Loucy (cell line): ENCODE measurements around the gene HSPB8.

Source experiments
- H2AFZ ChIP-seq: fragments of 200-600 bp; sonication (generic); 2 replicates; pipeline ENCODE4 v1.6.0; 2016; ENCODE audit warnings: antibody characterized with exemption, mild to moderate bottlenecking, low read length, moderate library complexity
- H3F3A ChIP-seq: fragments of 200-600 bp; 2 replicates; pipeline ENCODE4 v1.6.0; 2016; ENCODE audit warnings: antibody characterized with exemption, low read depth, mild to moderate bottlenecking
- H3K27me3 ChIP-seq: fragments of 200-600 bp; sonication (generic); 2 replicates; pipeline ENCODE4 v1.6.1; 2014; ENCODE audit warnings: low read length, mild to moderate bottlenecking; ENCODE audit not compliant: insufficient read depth, poor library complexity, severe bottlenecking
- H3K36me3 ChIP-seq: fragments of 200-600 bp; sonication (generic); 2 replicates; pipeline ENCODE4 v1.6.1; 2016; ENCODE audit warnings: low read length; ENCODE audit not compliant: insufficient read depth
- H3K4me1 ChIP-seq: fragments of 200-600 bp; sonication (generic); 2 replicates; pipeline ENCODE4 v1.5.1; 2014; ENCODE audit warnings: low read length, mild to moderate bottlenecking; ENCODE audit not compliant: insufficient read depth, poor library complexity, severe bottlenecking
- H3K4me2 ChIP-seq: fragments of 200-600 bp; sonication (generic); 2 replicates; pipeline ENCODE4 v1.6.0; 2014; ENCODE audit warnings: antibody characterized with exemption, low read length, low read depth, mild to moderate bottlenecking; ENCODE audit not compliant: poor library complexity, severe bottlenecking
- H3K4me3 ChIP-seq: fragments of 200-600 bp; sonication (generic); 2 replicates; pipeline ENCODE4 v1.5.1; 2014; ENCODE audit warnings: low read length, mild to moderate bottlenecking, mixed read lengths; ENCODE audit not compliant: poor library complexity, severe bottlenecking
- H3K79me2 ChIP-seq: fragments of 200-600 bp; sonication (generic); 2 replicates; pipeline ENCODE4 v1.6.1; 2014; ENCODE audit warnings: low read length; ENCODE audit not compliant: insufficient read depth
- H3K9ac ChIP-seq: fragments of 200-600 bp; sonication (generic); 2 replicates; pipeline ENCODE4 v1.6.0; 2014; ENCODE audit warnings: mild to moderate bottlenecking, low read depth, low read length, moderate library complexity; ENCODE audit not compliant: poor library complexity, severe bottlenecking
- H3K9me2 ChIP-seq: fragments of 200-600 bp; sonication (generic); replicated peaks from 2 replicates; pipeline ENCODE4 v1.6.1; 2016; ENCODE audit warnings: low read depth, low read length, mixed read lengths
- H3K9me3 ChIP-seq: fragments of 200-600 bp; sonication (generic); 2 replicates; pipeline ENCODE4 v1.6.1; 2014; ENCODE audit warnings: mild to moderate bottlenecking, antibody characterized with exemption, low read length, low read depth; ENCODE audit not compliant: insufficient read depth
- H4K20me1 ChIP-seq: fragments of 200-600 bp; sonication (generic); 2 replicates; pipeline ENCODE4 v1.6.0; 2014; ENCODE audit warnings: antibody characterized with exemption, low read length, mild to moderate bottlenecking; ENCODE audit not compliant: insufficient read depth, poor library complexity, severe bottlenecking
- EZH2phosphoT487 ChIP-seq: fragments of 200-600 bp; IDR thresholded peaks from 2 replicates; pipeline ENCODE4 v1.6.1; 2018; ENCODE audit warnings: antibody characterized with exemption, mild to moderate bottlenecking, moderate library complexity, borderline replicate concordance
- TF ChIP-seq, protein P1 (sequence below): fragments of 200-600 bp; sonication (generic); conservative IDR thresholded peaks from 2 replicates; pipeline ENCODE4 v1.5.1; 2014; ENCODE audit warnings: mild to moderate bottlenecking, antibody characterized with exemption, low read length

The HSPB8 gene

DNA sequence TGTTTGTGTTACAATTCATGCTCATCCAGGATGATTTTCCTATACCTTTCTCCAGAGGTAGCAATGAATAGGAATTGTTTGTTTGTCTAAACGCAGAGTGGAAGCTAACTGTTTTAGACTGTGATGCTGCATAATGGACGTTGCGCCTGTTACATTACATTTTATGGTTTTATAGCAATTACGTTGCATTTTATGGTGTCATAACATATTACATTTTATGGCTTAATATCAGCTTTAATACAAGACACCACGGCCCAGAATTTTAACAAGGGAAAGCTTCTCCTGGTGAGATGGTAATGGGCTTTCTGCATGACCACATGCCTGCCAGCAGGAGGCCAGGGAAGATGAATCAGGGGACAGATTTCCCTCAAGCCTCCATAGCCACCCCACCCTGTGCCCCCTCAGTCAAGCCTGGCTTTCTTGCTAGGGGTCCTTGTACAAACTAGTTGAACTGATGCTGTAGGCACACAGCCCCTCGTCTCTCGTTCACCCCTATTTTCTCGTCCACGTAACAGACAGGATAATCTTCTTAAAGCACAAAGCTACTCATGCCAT, 56.5 kb downstream of the HSPB8 start:
- no peaks in the 10 kb centered on the region for H3K9me2 ChIP-seq
- H3K4me3 ChIP-seq: no peak overlapping the region
- H3K4me1 ChIP-seq: no peaks in the 10 kb centered on the region
- TF ChIP-seq EZH2phosphoT487: no peak
- TF ChIP-seq, protein P1, sequence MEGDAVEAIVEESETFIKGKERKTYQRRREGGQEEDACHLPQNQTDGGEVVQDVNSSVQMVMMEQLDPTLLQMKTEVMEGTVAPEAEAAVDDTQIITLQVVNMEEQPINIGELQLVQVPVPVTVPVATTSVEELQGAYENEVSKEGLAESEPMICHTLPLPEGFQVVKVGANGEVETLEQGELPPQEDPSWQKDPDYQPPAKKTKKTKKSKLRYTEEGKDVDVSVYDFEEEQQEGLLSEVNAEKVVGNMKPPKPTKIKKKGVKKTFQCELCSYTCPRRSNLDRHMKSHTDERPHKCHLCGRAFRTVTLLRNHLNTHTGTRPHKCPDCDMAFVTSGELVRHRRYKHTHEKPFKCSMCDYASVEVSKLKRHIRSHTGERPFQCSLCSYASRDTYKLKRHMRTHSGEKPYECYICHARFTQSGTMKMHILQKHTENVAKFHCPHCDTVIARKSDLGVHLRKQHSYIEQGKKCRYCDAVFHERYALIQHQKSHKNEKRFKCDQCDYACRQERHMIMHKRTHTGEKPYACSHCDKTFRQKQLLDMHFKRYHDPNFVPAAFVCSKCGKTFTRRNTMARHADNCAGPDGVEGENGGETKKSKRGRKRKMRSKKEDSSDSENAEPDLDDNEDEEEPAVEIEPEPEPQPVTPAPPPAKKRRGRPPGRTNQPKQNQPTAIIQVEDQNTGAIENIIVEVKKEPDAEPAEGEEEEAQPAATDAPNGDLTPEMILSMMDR: no peak
- H3K9ac ChIP-seq: no peak overlapping the region
- no peaks in the 10 kb centered on the region for H3K36me3 ChIP-seq
- no peaks in the 10 kb centered on the region for H3K27me3 ChIP-seq
- H4K20me1 ChIP-seq: no peaks in the 10 kb centered on the region
- no peak overlapping the region for H3K4me2 ChIP-seq
- H3K9me3 ChIP-seq: no peaks in the 10 kb centered on the region
- no peak overlapping the region for H2AFZ ChIP-seq
- H3F3A ChIP-seq: no peaks in the 10 kb centered on the region
- H3K79me2 ChIP-seq: no peaks in the 10 kb centered on the region

DNA sequence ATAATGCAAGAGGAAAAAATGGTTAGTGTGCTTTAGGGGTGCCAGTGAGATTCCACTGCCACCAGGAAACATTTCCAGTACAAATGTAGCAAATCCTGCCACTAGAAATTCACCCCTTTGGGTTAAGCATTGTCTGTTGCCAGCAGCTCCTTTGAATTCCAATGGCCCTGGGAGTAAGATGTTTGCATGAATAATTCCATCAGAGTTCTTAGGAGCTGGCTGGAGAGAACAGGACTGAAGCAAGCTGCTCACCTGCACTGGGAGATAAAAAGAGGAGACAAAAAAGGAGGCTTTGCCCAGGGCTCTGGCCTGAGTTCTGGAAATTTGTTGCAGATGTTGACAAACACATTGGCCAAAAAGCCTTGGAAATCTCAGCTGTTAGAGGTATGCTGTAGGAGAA, 57.6 kb downstream of the HSPB8 start:
- no peaks in the 10 kb centered on the region for H3K79me2 ChIP-seq
- H3K4me2 ChIP-seq: no peak overlapping the region
- H3K9me3 ChIP-seq: no peaks in the 10 kb centered on the region
- H3F3A ChIP-seq: no peaks in the 10 kb centered on the region
- H3K9ac ChIP-seq: no peak overlapping the region
- TF ChIP-seq EZH2phosphoT487: no peak
- no peaks in the 10 kb centered on the region for H3K4me1 ChIP-seq
- H3K9me2 ChIP-seq: no peaks in the 10 kb centered on the region
- H3K4me3 ChIP-seq: no peak overlapping the region
- H3K27me3 ChIP-seq: no peaks in the 10 kb centered on the region
- no peaks in the 10 kb centered on the region for H4K20me1 ChIP-seq
- H2AFZ ChIP-seq: no peak overlapping the region
- H3K36me3 ChIP-seq: no peaks in the 10 kb centered on the region

DNA sequence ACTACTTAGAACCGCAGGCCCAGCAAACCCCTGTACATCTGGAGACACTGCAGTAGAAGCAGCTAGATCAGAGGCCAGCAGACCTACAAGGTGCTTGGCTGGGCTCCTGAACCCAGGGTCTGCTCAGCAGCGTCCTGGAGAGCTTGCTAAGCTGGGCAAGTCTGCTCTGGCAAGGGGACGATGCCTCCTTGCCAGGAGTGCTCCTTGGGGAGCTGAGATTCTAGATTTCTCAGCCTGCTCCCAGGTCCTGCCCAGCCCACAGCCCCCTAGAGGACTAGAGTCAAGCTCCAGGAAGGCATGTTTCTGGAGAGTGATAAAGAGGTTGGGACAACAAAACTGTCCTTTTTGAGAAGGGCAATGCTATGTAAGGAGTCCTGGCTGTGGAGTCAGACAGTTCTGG, 60.3 kb downstream of the HSPB8 start:
- Histone ChIP-seq H3K4me3 (no peak overlapping the region), H3K9me2 (no peaks in the 10 kb centered on the region), H3K4me2 (no peak overlapping the region), H3K4me1 (no peaks in the 10 kb centered on the region), H3F3A (no peaks in the 10 kb centered on the region), H3K36me3 (no peaks in the 10 kb centered on the region), H3K27me3 (no peaks in the 10 kb centered on the region), H3K9ac (no peak overlapping the region), H2AFZ (no peak overlapping the region), H3K79me2 (no peaks in the 10 kb centered on the region), H3K9me3 (no peaks in the 10 kb centered on the region), H4K20me1 (no peaks in the 10 kb centered on the region)
- TF ChIP-seq, protein P1: no peak
- no peak for TF ChIP-seq EZH2phosphoT487

DNA sequence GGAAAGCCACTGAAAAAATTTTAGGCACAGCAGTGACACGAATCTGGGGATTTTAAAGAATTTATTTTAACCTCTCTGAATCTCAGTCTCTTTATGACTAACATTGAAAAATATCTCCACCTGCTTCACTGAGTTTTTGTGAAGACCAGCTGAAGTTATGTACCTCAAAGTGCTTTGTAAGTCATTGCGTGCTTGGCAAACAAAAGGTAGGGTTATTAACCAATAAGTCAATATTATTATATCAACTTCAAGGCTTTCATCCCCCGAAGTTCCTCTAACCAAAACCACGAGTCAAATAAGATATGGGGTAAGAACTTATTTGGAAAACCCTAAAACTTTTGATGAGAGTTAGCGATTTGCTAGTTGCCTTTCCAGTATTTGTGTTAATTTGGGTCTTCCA, 62.3 kb downstream of the HSPB8 start:
- no peaks in the 10 kb centered on the region for H3K9me3 ChIP-seq
- H3K79me2 ChIP-seq: no peaks in the 10 kb centered on the region
- no peak overlapping the region for H3K4me3 ChIP-seq
- TF ChIP-seq, protein P1: no peak
- no peak for TF ChIP-seq EZH2phosphoT487
- H3K27me3 ChIP-seq: no peaks in the 10 kb centered on the region
- H3K9ac ChIP-seq: no peak overlapping the region
- H3K4me1 ChIP-seq: no peaks in the 10 kb centered on the region
- no peaks in the 10 kb centered on the region for H3F3A ChIP-seq
- H3K36me3 ChIP-seq: no peaks in the 10 kb centered on the region
- no peaks in the 10 kb centered on the region for H4K20me1 ChIP-seq
- no peaks in the 10 kb centered on the region for H3K9me2 ChIP-seq
- no peak overlapping the region for H2AFZ ChIP-seq
- no peak overlapping the region for H3K4me2 ChIP-seq
